OCI-LY1 (cell line): ENCODE results near the gene PI4KA.

Source experiments
- H2AFZ ChIP-seq: fragments of 200-600 bp; sonication (generic), shearing (Covaris generic); 2 replicates; pipeline ENCODE4 v1.6.0; 2014; ENCODE audit warnings: antibody characterized with exemption, mild to moderate bottlenecking, low read length
- H3F3A ChIP-seq: fragments of 200-600 bp; sonication (generic), shearing (Covaris generic); 2 replicates; pipeline ENCODE4 v1.6.0; 2014; ENCODE audit warnings: mild to moderate bottlenecking, antibody characterized with exemption, low read length, moderate library complexity; ENCODE audit not compliant: insufficient read depth
- H3K27ac ChIP-seq: fragments of 200-600 bp; sonication (generic); 2 replicates; pipeline ENCODE4 v1.5.1; 2014; ENCODE audit warnings: low read length, mixed run types, mild to moderate bottlenecking, low read depth; ENCODE audit not compliant: poor library complexity, severe bottlenecking
- H3K27me3 ChIP-seq: fragments of 200-600 bp; sonication (generic); 2 replicates; pipeline ENCODE4 v1.6.0; 2014; ENCODE audit warnings: antibody characterized with exemption, mild to moderate bottlenecking, low read length, moderate library complexity; ENCODE audit not compliant: insufficient read depth
- H3K36me3 ChIP-seq: fragments of 200-600 bp; sonication (generic); 2 replicates; pipeline ENCODE4 v1.6.1; 2014; ENCODE audit warnings: mild to moderate bottlenecking, antibody characterized with exemption, low read length, moderate library complexity, mixed read lengths; ENCODE audit not compliant: insufficient read depth
- H3K4me1 ChIP-seq: fragments of 200-600 bp; sonication (generic); 2 replicates; pipeline ENCODE4 v1.5.1; 2014; ENCODE audit warnings: mild to moderate bottlenecking, low read length, moderate library complexity; ENCODE audit not compliant: insufficient read depth, severe bottlenecking
- H3K4me2 ChIP-seq: fragments of 200-600 bp; sonication (generic), shearing (Covaris generic); 2 replicates; pipeline ENCODE4 v1.6.1; 2014; ENCODE audit warnings: low read length
- H3K4me3 ChIP-seq: fragments of 200-600 bp; sonication (generic); 2 replicates; pipeline ENCODE4 v1.5.1; 2014; ENCODE audit warnings: low read length, low read depth, mild to moderate bottlenecking, mixed read lengths; ENCODE audit not compliant: poor library complexity, severe bottlenecking
- H3K79me2 ChIP-seq: fragments of 200-600 bp; shearing (Covaris generic); 2 replicates; pipeline ENCODE4 v1.6.1; 2016; ENCODE audit warnings: mixed run types, low read length, mixed read lengths; ENCODE audit not compliant: insufficient read depth
- H3K9ac ChIP-seq: fragments of 200-600 bp; sonication (generic), shearing (Covaris generic); 2 replicates; pipeline ENCODE4 v1.6.1; 2014; ENCODE audit warnings: mild to moderate bottlenecking, low read length, mixed read lengths
- H3K9me2 ChIP-seq: fragments of 200-600 bp; sonication (generic), shearing (Covaris generic); 2 replicates; pipeline ENCODE4 v1.6.1; 2014; ENCODE audit warnings: low read depth, mild to moderate bottlenecking, low read length, mixed read lengths
- H3K9me3 ChIP-seq: fragments of 200-600 bp; shearing (Covaris generic); 2 replicates; pipeline ENCODE4 v1.6.1; 2014; ENCODE audit warnings: low read length, mixed read lengths
- H4K20me1 ChIP-seq: fragments of 200-600 bp; sonication (generic), shearing (Covaris generic); 2 replicates; pipeline ENCODE4 v1.6.0; 2016; ENCODE audit warnings: mild to moderate bottlenecking, low read length; ENCODE audit not compliant: insufficient read depth
- CTCF ChIP-seq: fragments of 200-600 bp; sonication (generic), shearing (Covaris generic); IDR thresholded peaks from 2 replicates; pipeline ENCODE4 v1.5.1; 2017; ENCODE audit warnings: mild to moderate bottlenecking, antibody characterized with exemption, low read length, moderate library complexity, mixed read lengths
- EZH2 ChIP-seq: fragments of 200-600 bp; sonication (generic), shearing (Covaris generic); IDR thresholded peaks from 2 replicates; pipeline ENCODE4 v1.8.0; 2017; ENCODE audit warnings: borderline replicate concordance, mixed run types, mild to moderate bottlenecking, antibody characterized with exemption, low read length, moderate library complexity, mixed read lengths

PI4KA gene

DNA sequence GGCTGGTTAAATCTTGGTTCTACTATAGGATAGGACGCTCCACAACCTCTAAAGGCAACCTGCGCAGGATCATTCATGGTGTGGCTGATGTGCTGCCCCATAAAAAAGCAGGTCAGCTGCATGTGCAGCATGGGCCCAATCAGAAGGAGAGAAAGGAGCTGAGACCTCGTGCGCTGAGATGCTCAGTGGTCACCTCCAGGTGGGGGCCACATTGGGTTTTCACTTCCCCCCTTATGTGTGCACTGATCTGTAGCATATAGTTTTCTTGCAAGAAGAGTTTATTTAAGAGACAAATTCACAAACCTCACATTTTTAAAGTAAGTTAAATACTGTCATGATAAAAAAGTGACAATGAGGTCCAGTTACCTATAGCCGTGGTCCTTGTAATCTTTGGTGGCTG, 60.4 kb downstream of the PI4KA start:
- Histone ChIP-seq H3K4me2 (no peak overlapping the region), H3K36me3 (peaks cover 82% of the 10 kb centered on the region), H3K79me2 (no peaks in the 10 kb centered on the region), H3K4me1 (no peaks in the 10 kb centered on the region), H4K20me1 (no peaks in the 10 kb centered on the region), H3F3A (no peaks in the 10 kb centered on the region), H3K4me3 (no peak overlapping the region), H3K27me3 (no peaks in the 10 kb centered on the region), H3K9me2 (no peaks in the 10 kb centered on the region), H3K9me3 (no peaks in the 10 kb centered on the region), H3K9ac (no peak overlapping the region), H3K27ac (no peak overlapping the region), H2AFZ (no peak overlapping the region)
- TF ChIP-seq CTCF (no peak), EZH2 (no peak)

DNA sequence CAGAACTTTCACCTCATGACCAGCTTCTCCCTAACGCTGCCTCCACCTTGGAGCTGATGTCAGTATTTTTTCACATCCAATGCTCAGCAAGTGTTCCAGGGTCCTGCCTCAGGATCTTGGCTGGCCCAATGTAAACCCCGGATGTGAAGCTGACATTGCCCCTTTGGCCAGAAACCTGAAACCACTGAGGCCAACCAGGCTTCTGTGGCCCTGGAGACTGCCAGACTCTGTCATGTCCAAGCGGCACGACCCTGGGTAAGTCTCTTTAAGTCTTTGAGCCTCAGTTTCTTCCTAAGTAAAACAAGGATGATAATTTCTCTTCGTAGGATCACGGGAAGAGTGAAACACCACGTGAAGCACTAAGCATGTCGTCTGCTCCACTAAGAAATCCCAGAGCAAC, 61.9 kb downstream of the PI4KA start:
- Histone ChIP-seq H3K9me3 (no peaks in the 10 kb centered on the region), H3K4me2 (no peak overlapping the region), H3K27me3 (no peaks in the 10 kb centered on the region), H4K20me1 (no peaks in the 10 kb centered on the region), H3K9ac (no peak overlapping the region), H3K79me2 (no peaks in the 10 kb centered on the region), H2AFZ (no peak overlapping the region), H3F3A (no peaks in the 10 kb centered on the region), H3K4me1 (no peaks in the 10 kb centered on the region), H3K4me3 (no peak overlapping the region), H3K36me3 (peaks cover 80% of the 10 kb centered on the region), H3K9me2 (no peaks in the 10 kb centered on the region), H3K27ac (no peak overlapping the region)
- TF ChIP-seq CTCF = no peak
- TF ChIP-seq EZH2 = no peak

GRCh38 chr22:20794650-20795413, 63.8 kb downstream of the PI4KA start:
- H3K9me2 ChIP-seq = no peaks in the 10 kb centered on the region
- peaks cover 81% of the 10 kb centered on the region for H3K36me3 ChIP-seq
- H3K9ac ChIP-seq = no peak overlapping the region
- no peak overlapping the region for H3K4me3 ChIP-seq
- no peak for TF ChIP-seq EZH2
- no peak for TF ChIP-seq CTCF
- H3K4me1 ChIP-seq = no peaks in the 10 kb centered on the region
- no peaks in the 10 kb centered on the region for H3F3A ChIP-seq
- no peak overlapping the region for H2AFZ ChIP-seq
- no peaks in the 10 kb centered on the region for H3K27me3 ChIP-seq
- no peaks in the 10 kb centered on the region for H3K79me2 ChIP-seq
- H3K9me3 ChIP-seq = no peaks in the 10 kb centered on the region
- no peaks in the 10 kb centered on the region for H4K20me1 ChIP-seq
- H3K27ac ChIP-seq = no peak overlapping the region
- H3K4me2 ChIP-seq = no peak overlapping the region
